Measurements from ENCODE around the gene ABTB2.

ABTB2 gene

DNA sequence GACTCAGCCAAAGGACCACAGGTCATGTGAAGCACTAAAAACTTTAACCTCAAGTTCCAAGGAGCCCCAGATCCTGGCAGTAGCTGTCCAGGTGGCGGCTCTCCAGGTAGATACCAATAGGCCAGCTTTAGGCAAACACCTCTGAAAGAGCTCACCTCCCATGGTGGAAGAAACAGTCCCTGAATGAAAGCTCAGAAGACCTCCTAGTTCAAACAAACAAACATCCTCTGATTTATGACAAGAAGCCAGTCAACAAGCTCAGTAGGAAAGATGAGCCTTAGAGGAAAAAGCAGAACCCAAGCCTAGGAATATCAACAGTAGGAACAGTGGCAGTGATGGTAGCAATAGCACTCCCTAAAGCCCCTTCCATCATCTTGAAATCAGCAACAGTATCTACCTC, 17.2 kb downstream of the ABTB2 start:
- no peak for DNase-seq (ENCODE audit: extremely low read depth, low read depth)
- no peak overlapping the region for H3K4me3 ChIP-seq (replicated peaks; ENCODE audit: low read depth, low read length)
- TF ChIP-seq, protein P1, sequence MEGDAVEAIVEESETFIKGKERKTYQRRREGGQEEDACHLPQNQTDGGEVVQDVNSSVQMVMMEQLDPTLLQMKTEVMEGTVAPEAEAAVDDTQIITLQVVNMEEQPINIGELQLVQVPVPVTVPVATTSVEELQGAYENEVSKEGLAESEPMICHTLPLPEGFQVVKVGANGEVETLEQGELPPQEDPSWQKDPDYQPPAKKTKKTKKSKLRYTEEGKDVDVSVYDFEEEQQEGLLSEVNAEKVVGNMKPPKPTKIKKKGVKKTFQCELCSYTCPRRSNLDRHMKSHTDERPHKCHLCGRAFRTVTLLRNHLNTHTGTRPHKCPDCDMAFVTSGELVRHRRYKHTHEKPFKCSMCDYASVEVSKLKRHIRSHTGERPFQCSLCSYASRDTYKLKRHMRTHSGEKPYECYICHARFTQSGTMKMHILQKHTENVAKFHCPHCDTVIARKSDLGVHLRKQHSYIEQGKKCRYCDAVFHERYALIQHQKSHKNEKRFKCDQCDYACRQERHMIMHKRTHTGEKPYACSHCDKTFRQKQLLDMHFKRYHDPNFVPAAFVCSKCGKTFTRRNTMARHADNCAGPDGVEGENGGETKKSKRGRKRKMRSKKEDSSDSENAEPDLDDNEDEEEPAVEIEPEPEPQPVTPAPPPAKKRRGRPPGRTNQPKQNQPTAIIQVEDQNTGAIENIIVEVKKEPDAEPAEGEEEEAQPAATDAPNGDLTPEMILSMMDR (IDR thresholded peaks at IDR 0.05; ENCODE audit: low read depth, low read length, missing control alignments), result no peak

DNA sequence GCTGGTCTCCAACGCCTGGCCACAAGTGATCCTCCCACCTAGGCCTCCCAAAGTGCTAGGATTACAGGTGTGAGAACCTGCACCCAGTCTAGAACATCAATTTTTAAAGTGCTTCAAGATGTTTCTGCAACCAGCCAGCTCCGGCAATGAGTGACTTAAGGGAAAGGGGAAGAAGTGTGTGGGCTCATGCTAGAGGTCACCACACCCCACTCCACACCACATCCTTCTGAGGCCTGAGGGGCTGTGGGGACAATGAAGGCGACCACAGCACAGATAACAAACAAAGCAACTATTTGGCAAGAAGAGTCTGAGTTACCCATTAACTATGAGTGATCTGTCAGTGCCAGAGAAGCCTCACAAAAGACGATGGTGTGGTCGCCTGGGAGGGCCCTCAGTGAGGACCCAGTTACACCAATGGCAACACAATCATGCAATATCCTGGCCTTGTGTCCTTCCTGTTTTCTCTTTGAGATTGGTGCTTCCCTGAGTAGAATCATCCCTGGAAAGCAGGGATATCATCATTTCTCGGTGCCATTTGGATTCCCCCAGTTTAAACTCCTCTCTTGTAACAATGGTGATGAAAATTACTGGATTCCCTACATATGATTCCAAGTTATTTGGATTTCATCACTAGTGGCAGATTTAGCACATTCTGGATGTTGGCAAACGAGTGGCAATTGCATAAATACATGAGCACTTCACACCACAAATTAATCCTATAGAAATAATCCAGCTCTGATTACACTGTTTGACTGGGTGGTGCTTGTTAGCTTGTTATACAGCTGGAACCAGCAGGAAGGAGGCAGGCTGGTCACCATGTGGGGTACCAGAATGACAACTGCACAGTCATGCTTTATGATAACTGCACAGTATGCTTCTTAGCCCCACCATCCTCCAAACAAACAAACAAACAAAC, 18.4 kb downstream of the ABTB2 start:
- no peak for DNase-seq (ENCODE audit: extremely low read depth, low read depth)
- TF ChIP-seq, protein P1 (IDR thresholded peaks at IDR 0.05; ENCODE audit: low read depth, low read length, missing control alignments), result no peak
- H3K4me3 ChIP-seq (replicated peaks; ENCODE audit: low read depth, low read length), result no peak overlapping the region

DNA sequence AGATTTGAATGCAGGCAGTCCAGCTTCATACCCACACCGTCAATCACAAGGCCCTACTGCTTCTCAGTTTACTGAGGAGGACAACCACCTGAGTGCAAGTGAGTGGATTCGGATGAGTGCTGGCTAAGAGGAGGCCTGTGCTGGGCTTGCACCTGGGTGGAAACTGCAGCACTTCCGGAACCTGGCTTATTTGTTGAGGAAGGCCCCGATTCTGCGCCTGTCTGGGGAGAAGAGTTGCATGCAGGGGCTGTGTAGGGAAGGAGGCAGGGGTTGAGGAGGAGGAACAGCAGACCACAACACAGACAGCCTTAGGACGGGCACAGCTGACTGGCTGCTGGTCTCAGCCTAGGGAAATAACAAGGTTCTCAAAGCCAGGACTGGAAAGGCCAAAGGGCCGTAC, 20.8 kb downstream of the ABTB2 start:
- TF ChIP-seq, protein P1 (IDR thresholded peaks at IDR 0.05; ENCODE audit: low read depth, low read length, missing control alignments), result no peak
- DNase-seq (ENCODE audit: extremely low read depth, low read depth), result no peak
- no peak overlapping the region for H3K4me3 ChIP-seq (replicated peaks; ENCODE audit: low read depth, low read length)

DNA sequence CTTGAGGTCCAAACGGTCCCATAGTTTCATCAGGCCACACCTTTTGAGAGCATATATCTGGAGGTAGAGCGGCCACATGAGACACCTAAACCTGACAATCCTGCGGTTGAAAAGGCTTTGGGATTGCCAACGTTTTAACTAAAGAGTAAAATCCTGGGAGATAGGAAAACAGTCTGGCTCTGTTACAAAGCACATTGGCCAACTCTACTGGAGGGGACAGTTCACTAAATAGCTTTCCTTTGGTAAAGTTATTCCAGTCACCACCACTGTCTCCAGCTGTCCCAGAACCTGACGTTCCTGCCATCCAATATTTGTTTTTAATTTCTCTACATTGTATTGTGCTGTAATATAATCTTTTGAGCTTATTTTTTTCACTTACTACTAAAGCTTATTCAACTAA, 22.0 kb downstream of the ABTB2 start:
- TF ChIP-seq, protein P1 (IDR thresholded peaks at IDR 0.05; ENCODE audit: low read depth, low read length, missing control alignments), result no peak
- no peak overlapping the region for H3K4me3 ChIP-seq (replicated peaks; ENCODE audit: low read depth, low read length)
- no peak for DNase-seq (ENCODE audit: extremely low read depth, low read depth)

DNA sequence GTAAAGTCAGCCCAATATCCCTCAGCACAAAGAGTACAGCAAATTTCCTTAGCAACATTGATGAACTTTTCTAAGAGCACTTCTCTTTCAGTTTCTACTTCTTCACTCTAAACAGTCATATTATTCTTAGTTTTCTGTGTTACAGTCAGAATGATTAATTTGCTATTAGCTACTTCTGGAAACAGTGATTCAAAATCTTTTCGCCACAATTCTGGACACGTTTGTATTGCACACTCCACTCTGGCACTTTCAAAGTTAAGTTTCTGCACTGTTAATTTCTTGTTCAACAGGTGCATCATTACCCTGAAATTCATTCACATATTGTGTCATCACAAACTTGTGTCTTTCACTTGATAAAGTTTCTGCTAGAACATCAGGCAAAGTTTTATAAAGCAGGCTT, 22.5 kb downstream of the ABTB2 start:
- TF ChIP-seq, protein P1 (IDR thresholded peaks at IDR 0.05; ENCODE audit: low read depth, low read length, missing control alignments), result no peak
- H3K4me3 ChIP-seq (replicated peaks; ENCODE audit: low read depth, low read length), result no peak overlapping the region
- no peak for DNase-seq (ENCODE audit: extremely low read depth, low read depth)

DNA sequence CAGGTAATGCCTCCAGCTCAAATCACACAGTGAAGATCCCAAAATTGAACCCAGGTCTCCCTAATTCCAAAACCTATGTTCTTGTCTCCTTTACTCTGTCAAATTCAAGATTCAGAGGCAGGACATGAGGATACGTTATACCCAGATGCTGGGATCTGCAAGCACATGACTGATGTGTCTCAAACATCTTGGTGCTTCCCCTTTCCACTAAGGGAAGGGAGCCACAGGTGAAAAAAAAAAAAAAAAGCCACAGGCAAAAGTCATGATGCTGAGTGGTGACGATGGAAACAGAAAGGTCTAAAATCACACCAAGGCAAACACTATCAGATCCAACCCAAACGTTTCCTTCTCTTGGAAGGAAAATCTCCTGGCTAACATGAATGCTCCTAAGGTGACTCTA, 24.0 kb downstream of the ABTB2 start:
- H3K4me3 ChIP-seq (replicated peaks; ENCODE audit: low read depth, low read length), result no peak overlapping the region
- DNase-seq (ENCODE audit: extremely low read depth, low read depth), result no peak
- TF ChIP-seq, protein P1 (IDR thresholded peaks at IDR 0.05; ENCODE audit: low read depth, low read length, missing control alignments), result no peak

Measured in HFF-Myc (cell line).